Psoas muscle (tissue), 8 donors: Measurements from ENCODE around the gene LY6G6C. TPM values are rescaled to one million over a fixed set of nuclear protein-coding genes. Genes with fewer than 3 reads are reported as not detected.

Experiments used
- ATAC-seq, 4 donors: fragments of 200-7000 bp; cut with Tn5 transposase; one replicate each; pipeline ENCODE4 v1.9.1; 2020; ENCODE audit warnings: moderate library complexity in 3 of 4, mild to moderate bottlenecking in 2 of 4
- DNase-seq, 2 donors: peaks; one replicate each; pipeline ENCODE4 v3.0.0-alpha.2; 2020
- H3K27ac ChIP-seq: fragments of 200-600 bp; one replicate; pipeline ENCODE4 v1.8.0; 2022
- H3K27me3 ChIP-seq, 3 donors: fragments of 200-600 bp in 1 of 3; one replicate each; pipeline versions ENCODE4 v1.6.1 to v1.8.0; 2013 to 2022; ENCODE audit warnings: low read length in 2 of 3, mild to moderate bottlenecking in 2 of 3, moderate library complexity in 1 of 3; ENCODE audit not compliant: insufficient read depth in 3 of 3
- H3K36me3 ChIP-seq, 2 donors: fragments of 200-600 bp in 1 of 2; one replicate each; pipeline versions ENCODE4 v1.6.1 to v1.8.0; 2013 to 2022; ENCODE audit warnings: low read depth in 1 of 2, mild to moderate bottlenecking in 1 of 2, moderate library complexity in 1 of 2; ENCODE audit not compliant: insufficient read depth in 1 of 2
- H3K4me1 ChIP-seq: fragments of 200-600 bp; one replicate; pipeline ENCODE4 v1.8.0; 2022
- H3K4me3 ChIP-seq: fragments of 200-600 bp; one replicate; pipeline ENCODE4 v1.8.0; 2022; ENCODE audit warnings: mild to moderate bottlenecking
- H3K9me3 ChIP-seq: fragments of 200-600 bp; one replicate; pipeline ENCODE4 v1.8.0; 2022
- CTCF ChIP-seq: fragments of 200-600 bp; IDR thresholded peaks from one replicate; pipeline ENCODE4 v1.8.0; 2022; ENCODE audit warnings: antibody characterized with exemption
- WGBS, 3 donors: extraction: QIAGEN DNeasy Blood & Tissue Kit; methylation state at CpG; one replicate each; pipeline versions ENCODE4 v1.1.6 to v1.1.7; 2013; 5-methylcytosine and 5-hydroxymethylcytosine counted together
- intact Hi-C, 2 donors: fragments of 100-400 bp; cut with DNase I; formaldehyde crosslinking; loops; one replicate each; pipeline versions ENCODE4 v1.11.0 to v1.14.2; 2022
- polyA plus RNA-seq, 3 donors: library from polyadenylated mRNA; stranded (reverse); fragments of 200-250 nt; gene quantifications; one replicate each; pipeline ENCODE4 v1.2.3, GENCODE V29; 2013
- total RNA-seq, 4 donors: library from RNA; stranded (reverse); fragmentation: NEBNext Ultra II Directional in 2 of 4; extraction: Animal tissue kit (Norgen Biotek cat#: 25700) in 2 of 4; gene quantifications; one replicate each; pipeline versions ENCODE4 v1.2.1 to v1.2.4, GENCODE V29; 2021 to 2023
- donor health status: healthy with polysubstance abuse.
- donor health status: DM: no; HTN: no; CAD: no; lungs with moderate emphysema.
- donor health status: Bipolar disorder and iron deficiency.
- donor health status: healthy.
- donor health status: DM: yes; HTN: yes; CAD: no.
- donor health status: DM: no; HTN: no; CAD: no.
- donor health status: DM: no; HTN: no; CAD: no.
- donor health status: DM: yes; HTN: yes; CAD: no.

The LY6G6C gene
- total and polyA plus RNA-seq, 7 donors = not detected

GRCh38 chr6:31719001-31719400 is 2.5 kb downstream of the LY6G6C start:
- intact Hi-C loops = no loop called here
- 85 to 92% (median 86%) methylated on average over 6 of the region's 6 CpGs for WGBS, 3 donors
- no peak for DNase-seq
- ATAC-seq = no peak
- Histone ChIP-seq H3K27ac (no peak overlapping the region), H3K4me3 (no peak overlapping the region), H3K36me3 (no peaks in the 10 kb centered on the region), H3K9me3 (no peaks in the 10 kb centered on the region), H3K4me1 (no peaks in the 10 kb centered on the region), H3K27me3 (no peaks in the 10 kb centered on the region)
- no peak for TF ChIP-seq CTCF

GRCh38 chr6:31718265-31718664 is 3.3 kb downstream of the LY6G6C start:
- H3K27me3 ChIP-seq = no peaks in the 10 kb centered on the region
- no peak overlapping the region for H3K4me3 ChIP-seq
- DNase-seq = no peak
- intact Hi-C loops = no loop called here
- H3K4me1 ChIP-seq = no peaks in the 10 kb centered on the region
- H3K9me3 ChIP-seq = no peaks in the 10 kb centered on the region
- no peak overlapping the region for H3K27ac ChIP-seq
- no peak for TF ChIP-seq CTCF
- WGBS, 3 donors = 75 to 92% (median 85%) methylated on average over 1 of the region's 1 CpG
- no peak for ATAC-seq
- no peaks in the 10 kb centered on the region for H3K36me3 ChIP-seq

GRCh38 chr6:31717499-31718222 is 3.9 kb downstream of the LY6G6C start:
- Histone ChIP-seq H3K4me3 (no peak overlapping the region), H3K36me3 (no peaks in the 10 kb centered on the region), H3K9me3 (no peaks in the 10 kb centered on the region), H3K4me1 (no peaks in the 10 kb centered on the region), H3K27ac (no peak overlapping the region), H3K27me3 (no peaks in the 10 kb centered on the region)
- WGBS, 3 donors = 73 to 83% (median 74%) methylated on average over 10 of the region's 10 CpGs
- DNase-seq (no peak), ATAC-seq (no peak)
- TF ChIP-seq CTCF = no peak
- intact Hi-C loops = no loop called here

- no peaks in the 10 kb centered on the region for H3K36me3 ChIP-seq
- ATAC-seq (no peak), DNase-seq (no peak)
- 38 to 60% (median 43%) methylated on average over 14 to 16 of the region's 16 CpGs for WGBS, 3 donors
- TF ChIP-seq CTCF = no peak
- no peaks in the 10 kb centered on the region for H3K9me3 ChIP-seq
- intact Hi-C loops = no loop called here
- no peaks in the 10 kb centered on the region for H3K27me3 ChIP-seq
- no peak within 1 kb of the TSS for H3K4me3 ChIP-seq
- H3K27ac ChIP-seq = no peak within 1 kb of the TSS
- H3K4me1 ChIP-seq = no peaks in the 10 kb centered on the region
Measured at GRCh38 chr6:31715022-31715958, 6.3 kb downstream of the LY6G6C start, which contains the start of gene LY6G6D. LY6G6D (plus strand) TSS chr6:31715348; CDS start chr6:31715356, 8 bp downstream.
